ENCODE measurements around the gene PCNT.
"Not testable (repeated sequence)": the region's sequence is repeated elsewhere in the genome, so short reads cannot be mapped to it uniquely, and the experiment has no call there.

The PCNT gene

GRCh38 chr21:46363698-46364097 is 39.7 kb downstream of the PCNT start:
- no peak for DNase-seq

GRCh38 chr21:46366091-46366490 is 42.1 kb downstream of the PCNT start:
- DNase-seq: no peak

GRCh38 chr21:46366561-46366960 is 42.6 kb downstream of the PCNT start:
- DNase-seq: no peak

GRCh38 chr21:46366966-46367365 is 43.0 kb downstream of the PCNT start:
- no peak for DNase-seq

- no peak for DNase-seq
Observed at GRCh38 chr21:46368533-46369285, 44.8 kb downstream of the PCNT start.

GRCh38 chr21:46369520-46370235 is 45.7 kb downstream of the PCNT start:
- no peak for DNase-seq

GRCh38 chr21:46371204-46372013 is 47.5 kb downstream of the PCNT start:
- no peak for DNase-seq

- DNase-seq: no peak
Observed at GRCh38 chr21:46372014-46372485, 48.1 kb downstream of the PCNT start.

GRCh38 chr21:46372947-46373346 is 49.0 kb downstream of the PCNT start:
- DNase-seq: not testable (repeated sequence)

- DNase-seq: no peak
Observed at GRCh38 chr21:46374761-46375389, 50.9 kb downstream of the PCNT start.

GRCh38 chr21:46375560-46376230 is 51.7 kb downstream of the PCNT start:
- no peak for DNase-seq

GRCh38 chr21:46376231-46376628 is 52.3 kb downstream of the PCNT start:
- DNase-seq: no peak

GRCh38 chr21:46376856-46377453 is 53.0 kb downstream of the PCNT start:
- DNase-seq: no peak

- no peak for DNase-seq
Observed at GRCh38 chr21:46377789-46378188, 53.8 kb downstream of the PCNT start.

- no peak for DNase-seq
Observed at GRCh38 chr21:46379105-46379504, 55.1 kb downstream of the PCNT start.

- DNase-seq: no peak
Observed at GRCh38 chr21:46379691-46380090, 55.7 kb downstream of the PCNT start.

GRCh38 chr21:46381541-46381940 is 57.6 kb downstream of the PCNT start:
- no peak for DNase-seq

- no peak for DNase-seq
Observed at GRCh38 chr21:46384556-46384955, 60.6 kb downstream of the PCNT start.

GRCh38 chr21:46385846-46386733 is 62.1 kb downstream of the PCNT start:
- no peak for DNase-seq

- no peak for DNase-seq
Observed at GRCh38 chr21:46386734-46387088, 62.8 kb downstream of the PCNT start.

Data from NCI-H446 treated with DMSO at 0.1 percent for 48 hours (cell line).